NT2/D1 (cell line): ENCODE measurements around the gene CATSPERB.

Experiments used
- YY1 ChIP-seq: IDR thresholded peaks from 2 replicates; pipeline ENCODE4 v1.6.1; 2011; ENCODE audit not compliant: insufficient read length, insufficient read depth
- ZNF274 ChIP-seq: IDR thresholded peaks from 2 replicates; pipeline ENCODE4 v1.6.1; 2011; ENCODE audit warnings: mild to moderate bottlenecking, low read depth, low read length

GRCh38 chr14:91582761-91583160 lies 149.1 kb downstream of the CATSPERB start:
- no peak for TF ChIP-seq YY1
- no peak for TF ChIP-seq ZNF274
